ENCODE measurements around the gene NEK2.
"Not testable (repeated sequence)": the region's sequence is repeated elsewhere in the genome, so short reads cannot be mapped to it uniquely, and the experiment has no call there.

Gene NEK2

DNA sequence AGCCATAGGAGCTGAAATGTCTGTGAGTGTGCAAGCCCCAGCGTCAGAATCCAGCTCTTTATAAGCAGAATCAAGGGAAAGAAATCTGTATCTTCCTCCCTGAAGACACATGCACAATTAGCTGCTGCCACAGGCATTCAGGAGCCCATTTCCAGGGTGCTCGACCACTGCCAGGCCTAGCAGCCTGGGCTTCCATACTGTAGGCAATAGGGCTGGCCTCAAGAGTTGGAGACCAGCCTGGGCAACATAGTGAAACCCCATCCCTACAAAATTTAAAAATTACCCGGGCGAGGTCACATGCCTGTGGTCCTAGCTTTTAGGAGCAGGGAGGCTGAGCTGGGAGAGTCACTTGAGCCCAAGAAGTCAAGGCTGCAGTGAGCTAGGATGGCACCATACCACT, 41.0 kb downstream of the NEK2 start:
- no peak for DNase-seq (ENCODE audit: low read depth in 2 of 2, low spot score in 1 of 2)

DNA sequence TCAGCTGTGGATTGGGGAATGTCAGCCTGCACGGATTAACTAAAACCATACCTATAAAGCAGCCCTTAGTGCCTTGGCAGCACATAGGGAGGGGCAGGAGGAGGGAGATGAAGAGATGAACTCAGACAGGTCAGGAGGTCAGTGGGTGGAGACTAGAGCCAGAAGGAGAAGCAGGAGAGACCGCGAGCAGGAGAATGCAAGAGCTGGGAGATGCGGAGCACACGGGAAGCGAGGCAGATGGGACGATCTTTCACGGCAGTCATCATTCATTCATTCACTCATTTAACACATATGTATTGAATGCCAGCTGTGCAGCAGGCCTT, 41.9 kb downstream of the NEK2 start:
- no peak for DNase-seq (ENCODE audit: low read depth in 2 of 2, low spot score in 1 of 2)

DNA sequence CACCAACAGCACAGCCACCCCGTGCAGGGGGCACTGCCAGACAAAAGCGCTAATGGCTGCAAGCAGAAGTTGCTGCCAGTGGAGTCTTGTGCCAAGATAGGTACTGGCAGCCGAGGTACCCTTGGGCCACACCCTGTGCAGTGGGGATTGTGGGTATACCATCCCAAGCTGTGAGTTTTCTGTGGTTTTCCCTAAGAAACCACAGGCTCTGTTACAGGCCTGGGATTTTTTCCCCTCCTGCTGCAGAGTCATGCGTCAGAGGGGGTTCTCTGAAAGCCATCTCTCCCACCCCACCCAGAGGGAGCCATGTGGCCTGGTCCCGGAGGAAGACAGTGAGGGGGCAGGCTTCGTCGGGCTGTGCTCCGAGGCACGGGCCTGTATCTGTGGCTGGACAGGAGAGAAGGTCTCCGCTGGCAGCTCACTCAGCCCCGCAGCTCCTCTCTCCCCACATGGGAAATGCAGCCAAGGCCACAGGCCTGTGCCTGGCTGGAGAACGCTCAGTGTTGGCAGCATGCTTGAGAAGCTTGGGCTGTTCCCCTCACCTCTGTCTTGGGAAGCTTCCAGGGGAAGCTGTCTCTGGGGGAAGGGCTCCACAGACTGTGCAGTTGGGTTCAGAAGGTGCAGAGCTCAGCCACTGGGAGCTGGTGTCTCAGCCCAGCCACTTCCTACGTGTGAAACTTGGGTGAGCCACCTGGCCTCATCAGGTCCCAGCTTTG, 42.5 kb downstream of the NEK2 start:
- DNase-seq (ENCODE audit: low read depth in 2 of 2, low spot score in 1 of 2): no peak

DNA sequence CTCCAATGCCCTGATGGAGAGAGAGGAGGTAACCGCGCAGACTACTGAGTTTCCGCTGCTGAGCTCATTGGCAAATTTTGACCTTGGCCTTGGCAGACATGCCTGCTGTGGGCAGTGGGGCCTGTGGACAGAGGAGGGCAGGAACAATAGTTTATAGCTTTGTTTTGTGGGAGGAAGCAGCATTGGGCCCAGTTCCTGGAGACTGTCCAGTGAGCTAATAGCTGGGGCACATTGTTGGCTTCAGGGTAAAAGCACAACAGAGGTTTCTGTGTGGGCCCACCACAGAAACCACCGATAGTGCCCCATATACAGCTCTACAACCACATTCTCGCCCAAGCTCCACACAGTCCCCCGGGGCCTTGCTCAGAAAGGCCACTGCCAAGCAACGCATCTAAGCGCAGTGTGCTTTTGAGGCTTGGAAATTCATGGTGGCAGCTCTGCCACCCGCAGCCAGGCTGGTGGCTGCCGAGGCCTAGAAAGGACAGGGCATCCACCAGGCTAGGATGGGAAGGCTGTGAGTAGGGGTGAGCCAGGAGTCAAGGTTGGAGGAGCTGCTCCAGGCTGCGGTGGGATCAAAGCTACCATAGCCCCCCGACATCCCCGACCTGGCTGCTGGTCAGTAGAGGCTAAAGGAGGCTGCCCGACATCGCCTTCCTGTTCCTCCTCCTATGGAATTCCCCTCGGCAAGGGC, 43.2 kb downstream of the NEK2 start:
- no peak for DNase-seq (ENCODE audit: low read depth in 2 of 2, low spot score in 1 of 2)

DNA sequence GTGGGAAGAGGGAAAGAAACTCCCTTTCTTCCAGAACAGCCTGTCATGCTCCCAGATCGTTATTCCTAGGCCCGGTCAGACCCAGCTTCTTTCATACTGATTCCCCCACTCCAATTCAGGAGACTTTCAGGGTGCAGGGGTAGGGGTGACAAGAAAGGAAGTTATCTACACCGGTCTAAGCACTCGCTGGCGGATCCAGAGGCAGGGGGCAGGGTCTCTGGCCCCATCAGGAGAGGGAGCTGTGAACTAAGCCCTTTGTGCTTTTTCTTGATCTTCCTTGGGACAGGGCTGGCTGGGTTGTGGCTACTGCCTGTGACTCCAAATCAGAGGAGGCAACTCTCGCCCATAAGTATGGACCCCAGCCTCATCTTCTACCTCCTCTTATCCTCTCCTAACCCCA, 44.3 kb downstream of the NEK2 start:
- no peak for DNase-seq (ENCODE audit: low read depth in 2 of 2, low spot score in 1 of 2)

DNA sequence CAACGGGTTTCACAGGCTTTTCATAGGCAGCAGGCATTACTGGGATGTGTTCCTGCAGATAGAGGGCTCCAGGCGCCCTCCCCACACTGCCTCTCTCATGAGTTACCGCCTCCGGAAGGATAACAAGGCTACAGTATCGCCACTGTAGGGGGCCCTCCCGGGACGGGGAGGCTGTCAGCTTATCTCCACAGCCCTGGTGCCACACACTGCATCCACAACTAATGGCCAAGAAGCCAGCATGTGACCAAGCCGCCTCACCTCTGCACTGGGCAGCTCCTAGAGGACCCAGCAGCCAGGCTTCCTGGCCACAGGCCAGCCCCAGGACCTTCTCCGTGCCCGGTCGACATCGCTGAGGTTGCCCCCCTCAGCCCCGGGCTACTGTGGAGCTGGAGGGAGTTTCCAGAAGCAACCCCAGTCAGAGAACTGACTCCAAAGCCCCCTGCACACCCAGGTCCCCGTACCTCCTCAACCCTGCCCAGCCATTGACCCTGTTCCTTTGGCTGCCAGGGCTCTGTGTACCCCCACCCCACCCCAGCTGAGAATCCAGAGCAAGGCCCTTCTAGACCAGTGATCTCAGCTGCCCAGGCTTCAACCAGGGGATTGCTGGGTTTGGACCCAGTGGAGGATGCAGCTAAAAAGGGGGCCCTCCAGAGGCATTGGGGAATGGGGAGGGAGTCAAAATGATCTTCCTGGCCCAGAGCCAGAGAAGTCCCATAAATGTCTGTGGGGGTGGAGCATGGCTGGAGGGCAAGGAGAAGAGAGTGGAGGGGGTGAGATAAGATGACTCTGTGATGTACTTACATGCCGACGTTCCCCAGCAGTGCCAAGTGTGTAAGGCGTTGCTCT, 45.0 kb downstream of the NEK2 start:
- no peak for DNase-seq (ENCODE audit: low read depth in 2 of 2, low spot score in 1 of 2)

DNA sequence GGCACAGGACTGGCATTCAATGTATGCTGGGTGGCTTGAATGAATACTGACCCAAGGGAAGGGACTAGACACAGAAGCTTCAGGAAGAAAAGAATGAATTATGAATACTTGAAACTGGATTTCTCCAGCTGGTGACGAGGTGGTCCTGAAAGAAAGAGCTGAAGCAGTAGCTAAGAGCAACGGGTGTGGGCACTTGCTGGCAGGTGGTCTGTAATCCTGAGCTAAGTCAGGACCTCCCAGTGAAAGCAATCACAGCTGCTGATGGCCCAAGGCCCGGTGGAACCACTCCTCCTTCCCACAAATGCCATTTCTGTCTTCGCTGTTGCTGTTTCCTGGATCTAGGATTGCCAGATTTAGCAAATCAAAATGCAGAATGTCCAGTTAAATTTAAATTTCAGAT, 47.0 kb downstream of the NEK2 start:
- DNase-seq (ENCODE audit: low read depth in 2 of 2, low spot score in 1 of 2): no peak

DNA sequence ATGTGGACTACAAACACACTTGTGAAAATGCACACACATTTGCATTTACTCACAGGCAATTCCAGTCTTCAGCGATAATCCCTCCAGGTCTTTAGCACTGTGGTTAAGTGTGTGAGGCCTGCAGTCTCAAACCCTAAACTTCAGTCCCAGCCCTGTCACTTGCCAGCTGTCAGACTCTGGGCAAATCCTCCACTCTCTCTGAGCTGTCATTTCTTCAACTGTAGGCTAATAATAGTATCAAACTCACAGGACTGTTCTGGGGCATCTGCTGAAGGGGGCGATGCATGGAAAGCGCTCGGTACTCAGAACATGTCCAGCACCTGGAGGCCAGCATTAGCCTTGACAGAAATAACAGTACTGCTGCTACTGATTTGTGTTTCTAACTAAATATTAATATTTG, 48.2 kb downstream of the NEK2 start:
- DNase-seq (ENCODE audit: low read depth in 2 of 2, low spot score in 1 of 2): no peak

DNA sequence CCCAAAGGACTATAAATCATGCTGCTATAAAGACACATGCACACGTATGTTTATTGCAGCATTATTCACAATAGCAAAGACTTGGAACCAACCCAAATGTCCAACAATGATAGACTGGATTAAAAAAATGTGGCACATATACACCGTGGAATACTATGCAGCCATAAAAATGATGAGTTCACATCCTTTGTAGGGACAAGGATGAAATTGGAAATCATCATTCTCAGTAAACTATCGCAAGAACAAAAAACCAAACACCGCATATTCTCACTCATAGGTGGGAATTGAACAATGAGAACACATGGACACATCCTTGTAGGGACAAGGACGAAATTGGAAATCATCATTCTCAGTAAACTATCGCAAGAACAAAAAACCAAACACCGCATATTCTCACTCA, 49.6 kb downstream of the NEK2 start:
- not testable (repeated sequence) for DNase-seq (ENCODE audit: low read depth in 2 of 2, low spot score in 1 of 2)

DNA sequence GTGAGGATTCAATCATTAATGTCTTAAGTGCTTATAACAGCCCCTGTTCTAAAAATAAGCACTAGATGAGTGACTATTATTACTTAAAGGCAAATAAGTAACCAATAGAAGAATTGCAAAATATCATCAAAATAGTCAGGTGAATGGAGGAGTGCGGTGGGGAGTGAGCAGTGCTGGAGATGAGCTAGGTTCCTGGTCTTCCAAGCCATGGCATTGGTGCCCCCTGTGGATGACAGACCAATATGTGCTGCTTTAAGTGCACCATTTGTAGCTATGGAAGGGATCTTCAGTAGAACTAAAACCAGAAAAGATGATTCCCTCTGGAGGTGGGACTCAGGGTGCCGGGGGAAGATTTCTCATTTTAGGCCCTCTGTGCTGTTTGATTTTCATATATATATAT, 50.4 kb downstream of the NEK2 start:
- no peak for DNase-seq (ENCODE audit: low read depth in 2 of 2, low spot score in 1 of 2)

DNA sequence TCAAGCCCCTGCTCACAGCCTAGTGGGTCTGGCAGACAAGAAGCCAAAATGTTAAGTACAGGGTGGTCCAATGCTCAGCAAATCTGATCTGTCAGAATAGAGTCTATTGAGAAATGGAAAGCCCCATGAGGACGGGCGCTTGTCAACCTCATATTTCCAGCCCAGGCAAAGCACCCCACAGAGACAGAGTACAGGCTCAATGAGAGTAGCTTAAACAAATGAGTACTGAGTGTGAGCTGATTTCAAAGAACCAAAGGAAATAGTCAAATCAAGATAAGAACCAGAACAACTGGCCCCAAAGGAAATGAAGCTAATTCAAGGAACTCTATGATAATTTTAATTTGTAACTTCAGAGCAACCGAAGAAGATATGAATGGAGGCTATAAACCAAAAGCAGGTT, 51.9 kb downstream of the NEK2 start:
- no peak for DNase-seq (ENCODE audit: low read depth in 2 of 2, low spot score in 1 of 2)

DNA sequence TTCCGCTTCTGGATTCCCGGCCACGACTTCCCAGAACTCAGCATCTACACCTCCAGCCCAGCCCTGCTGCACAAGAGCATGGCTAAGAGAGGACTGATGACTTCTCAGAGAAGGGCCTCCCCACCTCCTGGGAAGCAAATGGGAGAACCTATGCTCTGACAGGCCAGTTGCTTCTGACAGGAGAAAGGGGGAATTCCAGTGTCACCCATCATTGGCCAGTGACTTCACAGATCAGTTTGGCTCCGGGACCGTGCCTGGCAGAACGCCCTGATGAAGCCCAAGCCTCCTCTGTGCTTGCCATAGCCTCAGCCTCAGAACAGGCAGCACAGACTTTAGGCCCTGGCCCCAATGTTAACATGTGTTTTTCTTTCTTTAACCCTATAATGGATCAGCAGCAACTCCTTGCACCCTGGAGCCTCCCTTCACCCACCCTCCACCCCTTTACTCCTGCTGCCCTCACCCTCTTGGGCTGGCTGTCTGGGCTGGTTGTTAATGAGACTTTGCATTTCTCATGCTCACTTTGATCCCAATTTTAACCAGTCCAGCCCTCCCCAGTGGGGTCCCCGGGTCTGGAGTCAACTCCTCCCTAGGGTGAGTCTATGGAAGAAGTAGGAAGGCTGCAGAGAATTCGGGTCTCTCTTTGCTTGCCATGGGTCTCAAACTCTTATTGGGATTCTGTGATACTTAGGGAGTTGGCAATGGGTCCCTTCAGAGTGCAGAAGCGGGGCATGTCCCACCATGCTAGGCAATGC, 53.8 kb downstream of the NEK2 start:
- DNase-seq (ENCODE audit: low read depth in 2 of 2, low spot score in 1 of 2): no peak

DNA sequence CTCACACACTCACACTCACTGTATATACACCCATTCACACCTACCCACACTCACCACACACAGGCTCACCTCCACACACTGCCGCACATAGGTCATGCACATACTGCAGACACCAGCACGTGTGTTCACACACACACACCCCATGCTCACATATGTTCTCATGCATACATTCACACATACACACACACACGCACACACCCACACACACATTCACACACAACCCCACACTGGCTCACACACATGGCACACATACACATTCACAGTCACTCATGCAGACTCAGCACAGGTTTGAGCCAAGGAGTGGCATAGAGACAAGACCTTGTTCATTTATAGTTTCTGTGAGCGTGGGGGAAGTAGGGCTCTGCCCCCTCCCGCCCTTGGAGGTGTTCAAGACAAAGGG, 55.3 kb downstream of the NEK2 start:
- no peak for DNase-seq (ENCODE audit: low read depth in 2 of 2, low spot score in 1 of 2)

DNA sequence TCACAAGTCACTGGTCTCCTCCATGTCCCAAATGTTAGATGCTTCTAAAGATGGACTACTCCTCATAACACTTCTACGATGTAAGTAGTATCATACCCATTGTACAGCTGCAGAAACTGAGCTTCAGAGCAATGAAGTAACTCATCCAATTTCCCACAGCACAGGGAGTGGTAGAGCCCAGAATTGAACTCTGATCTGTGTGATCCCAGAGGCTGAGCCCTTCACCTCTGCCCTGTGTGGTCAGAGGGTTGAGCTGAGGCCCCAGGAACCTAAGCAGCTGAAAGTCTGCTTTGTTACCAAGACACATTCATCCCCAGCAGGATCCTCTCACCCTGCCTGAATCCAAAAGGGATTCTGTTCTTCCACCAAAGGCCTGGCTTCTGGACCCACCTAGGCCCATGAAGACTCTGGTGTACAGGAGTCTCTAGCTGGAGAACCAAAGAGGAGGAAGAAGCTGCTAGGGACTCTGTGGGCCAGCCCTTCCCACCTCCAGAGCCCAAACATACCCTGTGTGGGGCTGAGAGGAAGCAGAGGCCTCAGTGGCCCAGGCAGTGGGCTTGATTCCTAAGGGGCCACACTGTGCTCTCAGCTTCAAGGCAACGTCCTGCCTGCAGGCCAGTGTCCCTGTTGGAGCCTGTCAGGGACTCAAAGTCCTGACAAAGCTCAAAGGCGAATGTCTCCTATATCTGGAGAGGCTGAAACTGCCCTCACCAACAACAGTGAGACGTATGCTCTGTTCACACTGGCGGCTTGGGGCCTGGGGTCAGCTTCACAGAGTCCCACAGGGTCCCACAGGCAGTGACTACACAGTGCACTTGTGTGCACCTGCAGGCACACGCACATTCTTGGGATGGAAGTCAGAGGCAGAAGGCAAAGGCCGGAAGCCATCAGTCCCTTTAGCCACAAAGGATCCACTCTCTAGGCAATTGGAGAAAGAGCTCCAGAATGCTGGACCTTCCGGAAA, 56.1 kb downstream of the NEK2 start:
- no peak for DNase-seq (ENCODE audit: low read depth in 2 of 2, low spot score in 1 of 2)

DNA sequence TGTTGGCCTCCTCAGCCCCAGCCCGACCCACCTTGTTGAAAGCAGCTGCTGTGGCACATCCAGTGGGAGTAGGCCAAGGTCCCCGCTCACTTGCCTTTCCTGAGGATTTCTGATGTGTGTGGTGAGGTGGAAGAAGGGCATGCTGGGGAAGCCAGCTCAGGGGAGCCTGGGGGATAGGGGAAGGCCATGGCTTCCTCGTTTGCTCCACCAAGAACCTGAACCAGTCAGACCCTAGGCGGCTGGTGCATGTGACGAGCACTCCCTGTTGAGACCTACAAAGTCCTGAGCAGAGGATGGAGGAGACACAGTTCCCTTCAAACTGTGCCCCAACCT, 58.5 kb downstream of the NEK2 start:
- no peak for DNase-seq (ENCODE audit: low read depth in 2 of 2, low spot score in 1 of 2)

DNA sequence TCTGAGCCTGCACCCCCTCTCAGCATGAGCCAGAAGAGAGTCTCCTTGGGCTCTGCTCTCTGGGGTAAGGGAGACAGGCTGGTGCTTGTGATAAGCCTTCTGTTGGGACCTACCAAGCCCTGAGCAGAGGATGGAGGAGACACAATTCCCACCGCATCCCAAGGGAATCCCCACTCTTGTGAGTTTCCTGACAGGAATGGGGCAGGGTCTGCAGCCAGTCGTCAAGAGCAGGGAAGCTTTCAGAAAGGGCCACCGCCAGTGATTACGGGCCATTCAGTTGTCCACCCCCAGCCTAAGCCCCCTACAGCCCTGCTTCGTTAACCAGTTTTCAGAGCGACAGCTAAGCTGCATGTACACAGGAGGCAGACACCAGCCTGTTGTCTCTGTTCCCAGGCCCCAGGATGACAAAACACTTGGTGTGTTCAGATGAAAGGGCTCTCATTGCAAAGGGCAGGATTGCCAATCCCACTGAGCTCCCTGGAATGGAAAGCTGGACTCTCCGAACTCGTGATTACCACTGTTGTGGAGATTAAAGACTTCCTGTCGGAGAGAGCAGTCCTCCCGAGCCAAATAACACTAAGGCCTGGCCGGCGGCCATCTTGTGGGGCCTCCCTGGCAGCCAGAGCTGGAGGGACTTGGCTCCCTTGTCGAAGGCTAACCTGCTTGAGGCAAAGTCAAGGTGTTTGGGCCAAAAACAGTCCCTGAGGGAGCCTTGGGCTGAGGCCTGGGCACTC, 59.0 kb downstream of the NEK2 start:
- no peak for DNase-seq (ENCODE audit: low read depth in 2 of 2, low spot score in 1 of 2)

DNA sequence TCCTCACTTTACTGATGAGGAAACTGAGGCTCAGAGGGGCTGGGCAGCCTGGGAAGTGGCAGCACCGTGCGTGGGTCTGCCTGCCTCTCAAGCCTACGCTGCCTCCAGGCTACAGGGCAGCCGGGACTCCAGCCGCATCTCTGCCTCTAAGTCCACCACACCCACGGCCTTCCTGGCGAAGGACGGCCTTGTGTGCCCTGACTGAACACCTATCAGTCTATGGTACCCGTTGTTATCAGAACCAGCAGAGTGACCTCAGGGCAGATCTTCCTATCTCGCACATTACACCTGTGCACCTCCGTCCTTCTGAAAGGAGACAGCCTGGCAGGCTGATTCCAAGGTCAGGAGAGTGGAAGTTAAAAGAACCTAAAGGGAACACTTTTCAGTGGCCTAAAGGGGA, 60.8 kb downstream of the NEK2 start:
- DNase-seq (ENCODE audit: low read depth in 2 of 2, low spot score in 1 of 2): no peak

DNA sequence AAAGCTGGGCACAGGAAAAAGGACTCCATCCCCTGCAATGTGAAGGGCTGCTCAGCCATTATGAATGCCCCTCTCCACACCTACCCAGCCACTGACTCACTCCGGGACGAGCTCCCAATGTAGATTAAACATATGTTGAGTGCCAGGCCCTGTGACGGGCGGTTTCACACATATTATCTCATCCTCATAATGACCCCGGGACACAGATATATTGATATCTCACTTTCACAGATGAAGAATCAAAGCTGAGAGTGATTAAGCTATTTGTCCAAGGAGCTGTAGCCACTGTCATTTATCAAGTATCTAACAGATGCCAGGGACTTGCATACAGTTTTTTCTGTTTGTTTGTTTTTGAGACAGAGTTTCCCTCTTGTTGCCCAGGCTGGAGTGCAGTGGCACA, 61.5 kb downstream of the NEK2 start:
- no peak for DNase-seq (ENCODE audit: low read depth in 2 of 2, low spot score in 1 of 2)

DNA sequence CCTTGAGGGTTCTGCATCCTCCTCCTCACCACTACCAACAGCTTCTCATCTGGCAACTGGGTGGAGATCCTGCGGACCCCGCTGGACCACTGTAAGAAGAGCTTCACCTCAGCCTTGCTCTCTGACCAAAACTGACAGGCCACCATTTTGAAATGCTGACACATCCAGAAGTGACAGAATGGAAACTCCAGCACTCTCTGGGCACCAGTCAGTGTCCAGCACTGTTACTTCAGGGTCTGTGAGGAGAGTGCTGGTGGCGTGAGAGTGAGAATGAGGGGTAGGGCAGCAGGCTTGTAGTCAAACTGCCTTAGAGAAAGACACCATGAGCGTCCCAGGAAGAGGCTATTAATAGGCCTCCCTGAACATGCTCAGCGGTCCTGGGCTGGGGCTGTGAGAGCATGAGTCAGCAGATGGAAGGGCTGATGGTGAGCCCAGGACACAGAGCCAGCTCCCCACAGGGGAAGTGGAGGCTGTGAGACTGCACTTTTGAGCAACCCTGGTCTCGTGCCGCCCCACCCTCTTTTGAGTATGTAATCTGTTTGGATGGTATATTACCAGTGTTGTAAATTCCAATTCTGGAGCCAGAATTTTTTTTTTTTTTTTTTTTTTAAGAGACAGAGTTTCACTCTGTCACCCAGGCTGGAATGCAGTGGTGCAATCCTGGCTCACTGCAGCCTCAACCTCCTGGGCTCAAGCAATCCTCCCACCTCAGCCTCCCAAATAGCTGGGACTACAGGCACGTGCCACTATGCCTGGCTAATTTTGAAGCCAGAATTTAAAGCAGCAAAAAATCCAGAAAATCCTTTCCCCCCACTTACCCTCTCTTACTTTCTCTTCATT, 62.1 kb downstream of the NEK2 start:
- no peak for DNase-seq (ENCODE audit: low read depth in 2 of 2, low spot score in 1 of 2)
